HG03108 (cell line): ENCODE measurements around the gene USP24.

ENCODE experiments used
- ATAC-seq: cut with Tn5 transposase; IDR thresholded peaks from one replicate; pipeline ENCODE4 v1.9.1; 2021; ENCODE audit warnings: moderate library complexity; ENCODE audit not compliant: unreplicated experiment

USP24 gene

GRCh38 chr1:55168353-55168752, 46.8 kb downstream of the USP24 start:
- no peak for ATAC-seq

GRCh38 chr1:55167224-55167871, 47.8 kb downstream of the USP24 start:
- no peak for ATAC-seq

DNA sequence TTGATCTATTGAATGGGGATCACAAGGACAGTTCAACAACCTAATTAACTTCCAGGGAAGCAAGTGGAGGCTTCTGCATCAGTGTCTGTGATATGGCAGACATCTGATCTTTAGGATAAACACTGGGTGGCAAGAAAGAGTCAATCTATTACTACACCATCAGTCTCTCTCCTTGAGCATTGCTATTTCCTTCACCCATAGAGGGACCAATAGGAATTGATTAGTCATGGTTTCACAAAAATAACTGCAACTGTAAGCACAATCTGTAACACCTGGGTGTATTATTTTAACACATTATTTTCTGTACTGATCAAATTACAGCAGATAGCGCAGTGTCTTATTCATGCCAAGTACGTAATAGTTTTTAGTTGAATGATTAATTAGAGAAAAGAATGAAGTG, 50.3 kb downstream of the USP24 start:
- no peak for ATAC-seq

- no peak for ATAC-seq
Observed at GRCh38 chr1:55159571-55159970, 55.6 kb downstream of the USP24 start.

DNA sequence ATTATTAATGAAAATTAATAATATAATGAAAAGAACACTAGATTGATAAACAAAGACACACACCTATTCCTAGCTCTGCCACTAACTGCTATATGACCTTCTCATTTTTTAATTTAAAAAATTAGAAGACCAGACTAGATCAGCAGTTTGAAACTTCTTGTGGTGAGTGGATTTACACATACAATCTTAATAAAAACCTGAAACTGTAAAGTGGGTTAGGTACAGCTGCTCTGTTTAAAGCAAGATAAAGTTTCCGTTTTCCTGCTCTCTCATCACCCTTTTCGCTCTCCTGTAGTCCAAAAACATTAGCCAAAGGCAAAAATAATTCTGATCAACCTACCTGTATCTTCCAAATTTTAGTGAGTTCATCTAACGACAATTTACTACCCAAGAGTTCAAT, 58.6 kb downstream of the USP24 start:
- ATAC-seq: no peak

- no peak for ATAC-seq
Observed at GRCh38 chr1:55156093-55156492, 59.1 kb downstream of the USP24 start.

- ATAC-seq: no peak
Observed at GRCh38 chr1:55155522-55155921, 59.6 kb downstream of the USP24 start.

GRCh38 chr1:55154616-55155015, 60.5 kb downstream of the USP24 start:
- ATAC-seq: no peak

DNA sequence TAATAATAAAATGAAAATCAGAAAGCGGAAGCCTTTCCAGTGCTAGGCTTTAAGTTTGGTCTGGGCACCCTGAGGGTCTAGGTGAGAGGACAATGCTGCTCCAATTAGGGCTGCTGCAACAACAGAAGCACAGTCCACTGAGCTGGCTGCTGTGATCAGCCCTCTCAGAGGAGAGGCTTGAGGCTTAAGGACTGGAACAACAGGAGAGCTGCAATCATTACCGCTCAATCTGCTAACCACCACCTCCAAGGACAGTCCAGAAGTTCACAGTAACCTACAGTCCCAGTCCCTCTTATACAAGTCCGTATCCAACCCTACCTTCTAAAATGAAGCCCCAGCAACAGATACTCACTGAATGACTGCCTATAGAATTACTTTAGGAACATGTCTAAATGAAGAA, 62.1 kb downstream of the USP24 start:
- no peak for ATAC-seq

GRCh38 chr1:55150880-55151588, 64.1 kb downstream of the USP24 start:
- ATAC-seq: no peak

GRCh38 chr1:55148676-55149075, 66.5 kb downstream of the USP24 start:
- no peak for ATAC-seq

GRCh38 chr1:55147524-55147923, 67.6 kb downstream of the USP24 start:
- no peak for ATAC-seq

GRCh38 chr1:55146781-55147180, 68.4 kb downstream of the USP24 start:
- ATAC-seq: no peak

- ATAC-seq: no peak
Observed at GRCh38 chr1:55144886-55145285, 70.3 kb downstream of the USP24 start.

GRCh38 chr1:55143684-55144083, 71.5 kb downstream of the USP24 start:
- ATAC-seq: no peak

DNA sequence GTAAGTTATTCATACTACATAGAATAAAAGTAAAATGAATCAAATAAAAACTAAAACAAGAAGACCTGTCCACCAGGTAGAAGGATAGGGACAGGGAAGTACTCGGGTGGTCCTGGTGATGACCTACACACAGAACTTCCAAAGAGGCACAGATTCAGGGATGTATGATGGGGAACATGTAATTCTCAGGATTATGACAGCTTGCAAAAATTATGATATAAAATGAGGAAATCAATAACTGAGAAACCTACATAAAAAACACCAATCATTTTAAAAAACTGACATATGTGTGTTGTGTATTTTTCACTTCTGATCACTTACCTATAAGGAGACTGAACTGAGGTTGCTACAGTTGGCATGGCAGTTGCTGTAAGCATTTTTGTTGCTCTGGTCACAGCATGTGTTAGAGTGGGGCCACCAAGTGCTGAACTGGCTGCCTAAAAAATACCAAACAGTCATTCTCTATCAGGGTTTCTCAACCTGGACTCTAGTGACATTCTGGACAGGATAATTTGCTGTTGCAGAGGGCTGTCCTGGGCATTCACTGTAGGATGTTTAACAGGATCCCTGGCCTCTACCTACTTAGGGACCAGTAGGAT, 73.8 kb downstream of the USP24 start:
- ATAC-seq: no peak

- ATAC-seq: no peak
Observed at GRCh38 chr1:55140546-55140983, 74.6 kb downstream of the USP24 start.

DNA sequence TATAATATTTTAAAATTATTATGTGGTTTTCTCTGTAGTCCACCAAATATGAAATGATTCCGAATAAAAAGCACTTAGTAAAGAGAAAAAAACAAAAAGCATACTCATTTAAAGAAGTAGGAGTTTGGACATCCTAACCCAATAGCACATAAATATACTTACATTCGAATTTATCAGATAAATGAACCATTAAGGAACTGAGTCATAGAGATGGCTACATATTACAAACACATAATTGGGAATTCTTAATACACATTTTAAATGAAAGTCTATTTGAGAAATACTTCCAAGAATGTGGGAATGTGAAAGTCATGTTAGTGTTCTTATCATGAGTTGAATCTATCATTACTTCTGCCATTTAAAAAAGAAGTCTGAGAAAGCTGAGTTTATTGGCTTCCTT, 75.0 kb downstream of the USP24 start:
- no peak for ATAC-seq

GRCh38 chr1:55138823-55139222, 76.3 kb downstream of the USP24 start:
- ATAC-seq: no peak

DNA sequence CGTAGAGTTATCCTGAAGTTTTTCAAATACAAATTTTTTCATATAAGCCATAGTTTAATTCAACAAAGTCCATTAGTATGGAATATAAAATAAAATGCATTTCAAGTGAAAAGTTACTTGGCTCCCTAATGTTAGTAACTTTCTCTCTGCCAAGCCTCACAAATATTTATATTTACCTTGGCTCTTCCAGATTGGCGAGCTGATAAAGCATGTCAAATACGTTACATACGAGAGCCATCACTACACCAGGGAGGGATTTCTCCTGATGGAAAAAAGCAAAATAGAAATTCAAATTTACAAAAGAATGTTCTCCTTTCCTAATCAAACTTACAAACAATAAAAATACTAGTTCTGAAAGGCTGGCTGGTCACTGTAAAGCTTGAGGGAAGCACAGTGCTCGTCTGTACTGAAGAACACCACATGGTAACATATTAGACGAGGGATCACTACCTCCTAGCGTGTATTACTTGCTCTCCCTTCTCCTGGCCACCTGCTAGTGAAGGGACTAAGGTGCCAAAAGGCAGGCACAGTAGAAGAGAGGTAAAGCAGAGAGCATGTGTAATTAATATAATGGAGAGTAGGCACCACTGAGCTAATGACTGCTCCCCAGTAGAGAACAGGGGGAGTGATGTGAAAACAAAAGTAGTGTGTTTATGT, 80.9 kb downstream of the USP24 start:
- ATAC-seq: no peak

DNA sequence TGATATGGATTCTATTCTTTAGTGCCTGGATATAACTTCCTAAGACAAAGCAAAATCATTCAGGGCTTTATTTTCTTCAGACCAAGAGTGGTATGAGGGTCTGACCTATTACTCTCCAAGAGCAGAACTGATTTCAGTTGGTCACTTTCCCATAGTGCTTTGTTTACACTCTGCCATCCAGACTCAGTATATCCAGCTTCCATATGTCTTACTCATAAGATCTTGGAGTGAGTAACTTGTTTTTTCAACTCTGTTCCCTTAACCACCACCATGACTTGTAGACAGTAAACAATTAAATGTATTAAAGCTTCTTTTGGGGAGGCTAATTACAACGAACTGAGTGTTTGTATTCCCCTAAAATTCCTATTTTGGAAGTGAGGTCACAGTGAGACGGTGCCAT, 83.4 kb downstream of the USP24 start:
- ATAC-seq: no peak

GRCh38 chr1:55131218-55131617, 83.9 kb downstream of the USP24 start:
- no peak for ATAC-seq
